HepG2 (cell line): ENCODE measurements around the gene TJP2. TPM values are rescaled to one million over a fixed set of nuclear protein-coding genes. Genes with fewer than 3 reads are reported as not detected.

Experiments
- ATAC-seq: fragments of 200-7000 bp; cut with Tn5 transposase; 3 replicates; pipeline ENCODE4 v1.9.1; 2020; ENCODE audit warnings: mild to moderate bottlenecking, moderate library complexity
- BruUV-seq: library from RNA; stranded (reverse); fragments of 400-500 nt; replicated peaks from 2 replicates; lab custom pipeline; 2021; lab: Mats Ljungman, UMichigan
- CTCF ChIA-PET: fragments of 300-600 bp; formaldehyde crosslinking; extraction: SDS; loops from one replicate; lab custom pipeline; 2021; ENCODE audit warnings: low total read pairs, inconsistent platforms, low intra/inter-chr PET ratio; lab: Yijun Ruan, JAX
- POLR2A ChIA-PET: fragments of 350-600 bp; sonication (Branson Sonifier 250); formaldehyde crosslinking; loops from one replicate; lab custom pipeline; 2020; ENCODE audit warnings: antibody characterized with exemption, inconsistent platforms; lab: Yijun Ruan, JAX
- DNase-seq: peaks from one replicate; pipeline ENCODE4 v3.0.0-alpha.2; 2015; ENCODE audit warnings: low spot score
- FAIRE-seq: peaks from 3 replicates; lab custom pipeline; 2011; peaks lifted over from hg19 to GRCh38; lab: Jason Lieb, UNC
- H2AFZ ChIP-seq: one replicate; pipeline ENCODE4 v1.6.1; 2011; ENCODE audit warnings: low read length, inconsistent platforms
- H3K27ac ChIP-seq: fragments of 300-600 bp; 3 replicates; pipeline ENCODE4 v1.8.0; 2011; ENCODE audit warnings: mixed run types, mild to moderate bottlenecking, mixed read lengths, low read length, inconsistent platforms; ENCODE audit not compliant: insufficient read depth; ENCODE audit errors: extremely low read length
- H3K27me3 ChIP-seq, 2 experiments: fragments of 200-600 bp in 1 of 2; 2 replicates in 1 of 2; 3 replicates in 1 of 2; pipeline versions ENCODE4 v1.6.0 to v1.8.0; 2011; ENCODE audit warnings: low read length in 2 of 2, mild to moderate bottlenecking in 2 of 2, moderate library complexity in 2 of 2, inconsistent platforms in 1 of 2; ENCODE audit not compliant: insufficient read depth in 2 of 2, control insufficient read depth in 1 of 2
- H3K36me3 ChIP-seq, 2 experiments: fragments of 200-600 bp in 1 of 2; replicated peaks in 1 of 2; 2 replicates in 1 of 2; 3 replicates in 1 of 2; pipeline versions ENCODE4 v1.5.1 to v1.8.0; 2011; ENCODE audit warnings: low read length in 2 of 2, inconsistent platforms in 1 of 2; ENCODE audit not compliant: insufficient read depth in 2 of 2, control insufficient read depth in 1 of 2
- H3K4me1 ChIP-seq: 2 replicates; pipeline ENCODE4 v1.5.1; 2012; ENCODE audit warnings: low read length, inconsistent platforms; ENCODE audit not compliant: insufficient read depth
- H3K4me2 ChIP-seq: 2 replicates; pipeline ENCODE4 v1.6.0; 2011; ENCODE audit warnings: low read depth, low read length, inconsistent platforms
- H3K4me3 ChIP-seq, 3 experiments: fragments of 200-600 bp in 1 of 3; sonication (generic), shearing (Covaris generic) in 1 of 3; replicated peaks in 1 of 3; 2 replicates each; pipeline ENCODE4 v1.5.1; 2011 to 2016; ENCODE audit warnings: low read length in 3 of 3, inconsistent platforms in 2 of 3, low read depth in 2 of 3, mild to moderate bottlenecking in 2 of 3, control low read depth in 1 of 3, mixed read lengths in 1 of 3; ENCODE audit not compliant: insufficient read depth in 1 of 3
- H3K79me2 ChIP-seq: one replicate; pipeline ENCODE4 v1.6.1; 2011; ENCODE audit warnings: low read length, inconsistent platforms; ENCODE audit not compliant: insufficient read depth
- H3K9ac ChIP-seq: 2 replicates; pipeline ENCODE4 v1.6.0; 2011; ENCODE audit warnings: mild to moderate bottlenecking, low read depth, low read length, inconsistent platforms; ENCODE audit not compliant: insufficient read depth
- H3K9me3 ChIP-seq: 2 replicates; pipeline ENCODE4 v1.5.1; 2012; ENCODE audit warnings: mild to moderate bottlenecking, low read length
- H4K20me1 ChIP-seq: 2 replicates; pipeline ENCODE4 v1.6.0; 2011; ENCODE audit warnings: inconsistent platforms, mild to moderate bottlenecking, low read length, moderate library complexity; ENCODE audit not compliant: insufficient read depth
- AGO1 ChIP-seq: fragments of 200-400 bp; formaldehyde crosslinking; IDR thresholded peaks from 2 replicates; pipeline ENCODE4 v1.6.1; 2017; ENCODE audit warnings: mild to moderate bottlenecking, low read depth, low read length, moderate library complexity; ENCODE audit not compliant: poor library complexity, severe bottlenecking
- BCL6 ChIP-seq: IDR thresholded peaks from 2 replicates; pipeline ENCODE4 v1.6.1; 2016; ENCODE audit warnings: missing genetic modification reagents, missing compliant biosample characterization
- CBX1 ChIP-seq: IDR thresholded peaks from one replicate; pipeline ENCODE4 v1.6.1; 2016; ENCODE audit warnings: antibody characterized with exemption, low read depth
- CBX5 ChIP-seq: sonication (generic); formaldehyde crosslinking; IDR thresholded peaks from 2 replicates; pipeline ENCODE4 v1.4.0; 2020; ENCODE audit warnings: missing genetic modification reagents, borderline replicate concordance
- FOSL2 ChIP-seq: sonication (generic); formaldehyde crosslinking; IDR thresholded peaks from 2 replicates; pipeline ENCODE4 v1.4.0; 2020; ENCODE audit warnings: missing genetic modification reagents
- FOXO1 ChIP-seq: sonication (generic); formaldehyde crosslinking; IDR thresholded peaks from 2 replicates; pipeline ENCODE4 v1.4.0; 2020; ENCODE audit warnings: missing genetic modification reagents
- HDAC1 ChIP-seq: sonication (generic); formaldehyde crosslinking; IDR thresholded peaks from 2 replicates; pipeline ENCODE4 v1.5.1; 2020; ENCODE audit warnings: mild to moderate bottlenecking, missing genetic modification reagents
- KLF16 ChIP-seq, 2 experiments: sonication (generic) in 1 of 2; formaldehyde crosslinking in 1 of 2; IDR thresholded peaks; 2 replicates each; pipeline versions ENCODE4 v1.6.1 to v1.8.0; 2016 to 2023; ENCODE audit warnings: missing genetic modification reagents in 2 of 2, missing compliant biosample characterization in 1 of 2
- NAIF1 ChIP-seq: sonication (generic); formaldehyde crosslinking; IDR thresholded peaks from 2 replicates; pipeline ENCODE4 v1.5.0; 2020; ENCODE audit warnings: mild to moderate bottlenecking, missing genetic modification reagents, borderline replicate concordance
- SIX1 ChIP-seq: sonication (generic); formaldehyde crosslinking; IDR thresholded peaks from 2 replicates; pipeline ENCODE4 v1.4.0; 2020; ENCODE audit warnings: missing genetic modification reagents, borderline replicate concordance
- SP4 ChIP-seq: sonication (generic); formaldehyde crosslinking; IDR thresholded peaks from 2 replicates; pipeline ENCODE4 v1.8.1; 2023; ENCODE audit warnings: mild to moderate bottlenecking, missing genetic modification reagents
- TBX3 ChIP-seq: fragments of 450-650 bp; IDR thresholded peaks from 2 replicates; pipeline ENCODE4 v1.6.1; 2017; ENCODE audit warnings: antibody characterized with exemption, mild to moderate bottlenecking, inconsistent platforms, borderline replicate concordance
- ZBTB38 ChIP-seq: sonication (generic); formaldehyde crosslinking; IDR thresholded peaks from 2 replicates; pipeline ENCODE4 v1.5.1; 2020; ENCODE audit warnings: mild to moderate bottlenecking, missing genetic modification reagents
- ZFP36L1 ChIP-seq: sonication (generic); formaldehyde crosslinking; IDR thresholded peaks from 2 replicates; pipeline ENCODE4 v1.8.0; 2022; ENCODE audit warnings: mild to moderate bottlenecking, missing genetic modification reagents, moderate library complexity
- ZNF101 ChIP-seq: sonication (generic); formaldehyde crosslinking; IDR thresholded peaks from 2 replicates; pipeline ENCODE4 v1.4.0; 2020; ENCODE audit warnings: mild to moderate bottlenecking, low read depth, missing genetic modification reagents, borderline replicate concordance
- ZNF143 ChIP-seq: sonication (generic); formaldehyde crosslinking; IDR thresholded peaks from 2 replicates; pipeline ENCODE4 v1.4.0; 2020; ENCODE audit warnings: missing genetic modification reagents
- ZNF264 ChIP-seq: sonication (generic); formaldehyde crosslinking; IDR thresholded peaks from 2 replicates; pipeline ENCODE4 v1.4.0; 2020; ENCODE audit warnings: missing genetic modification reagents
- ZNF326 ChIP-seq: sonication (generic); formaldehyde crosslinking; IDR thresholded peaks from 2 replicates; pipeline ENCODE4 v1.4.0; 2020; ENCODE audit warnings: missing genetic modification reagents, borderline replicate concordance
- ZNF501 ChIP-seq: sonication (generic); formaldehyde crosslinking; IDR thresholded peaks from 2 replicates; pipeline ENCODE4 v1.5.1; 2020; ENCODE audit warnings: mild to moderate bottlenecking, moderate library complexity, missing genetic modification reagents
- ZNF841 ChIP-seq: sonication (generic); formaldehyde crosslinking; IDR thresholded peaks from 2 replicates; pipeline ENCODE4 v1.8.1; 2023; ENCODE audit warnings: missing genetic modification reagents, borderline replicate concordance
- WGBS: methylation state at CpG from one replicate; pipeline ENCODE4 v1.1.6; 2017; ENCODE audit warnings: low lambda C conversion rate; 5-methylcytosine and 5-hydroxymethylcytosine counted together
- in situ Hi-C: cut with HindIII; loops from 2 replicates; pipeline ENCODE4 v1.10.0; 2017; ENCODE audit warnings: low pct_unique_long_range_greater_than_20kb; ENCODE audit not compliant: extremely low pct_ligation_motif_present
- intact Hi-C: fragments of 100-400 bp; cut with micrococcal nuclease; formaldehyde crosslinking; loops from one replicate; pipeline ENCODE4 v1.10.0; 2022; ENCODE audit not compliant: unreplicated experiment
- polyA plus RNA-seq, 8 experiments: library from polyadenylated mRNA; depleted of rRNA in 3 of 8; stranded (reverse) in 7 of 8; unstranded in 1 of 8; fragments of >200 nt; fragmentation: Illumina TruSeq in 4 of 8; extraction: Trizol in 4 of 8; gene quantifications; 2 replicates each; pipeline versions ENCODE4 v1.2.1 to v1.2.3, GENCODE V29; 2011 to 2016; ENCODE audit warnings: low read depth in 4 of 8, missing spikeins in 1 of 8, mixed read lengths in 1 of 8; ENCODE audit not compliant: insufficient read depth in 1 of 8
- total RNA-seq, 5 experiments: library from RNA; depleted of rRNA; stranded (reverse); fragments of >200 nt; fragmentation: Illumina TruSeq; extraction: Trizol; gene quantifications; 2 replicates each; pipeline ENCODE4 v1.2.3, GENCODE V29; 2016; ENCODE audit warnings: low read depth in 1 of 5
- TF ChIP-seq, protein P1 (sequence below): sonication (generic); formaldehyde crosslinking; conservative IDR thresholded peaks from 2 replicates; pipeline ENCODE4 v1.8.0; 2022; ENCODE audit warnings: low read depth, missing genetic modification reagents
- TF ChIP-seq, protein P2 (sequence below): sonication (generic); formaldehyde crosslinking; IDR thresholded peaks from 2 replicates; pipeline ENCODE4 v1.8.1; 2023; ENCODE audit warnings: mild to moderate bottlenecking, inconsistent platforms, moderate library complexity, missing genetic modification reagents, borderline replicate concordance
- TF ChIP-seq, protein P3 (sequence below): sonication (generic); formaldehyde crosslinking; IDR thresholded peaks from 2 replicates; pipeline ENCODE4 v1.8.0; 2022; ENCODE audit warnings: missing genetic modification reagents, low read depth, mild to moderate bottlenecking, borderline replicate concordance

Gene TJP2
- total and polyA plus RNA-seq, 2 of the 13 experiments (the other 11 are each of a cell fraction or from before 2014, with no cell fraction given): 109 to 110 TPM

DNA sequence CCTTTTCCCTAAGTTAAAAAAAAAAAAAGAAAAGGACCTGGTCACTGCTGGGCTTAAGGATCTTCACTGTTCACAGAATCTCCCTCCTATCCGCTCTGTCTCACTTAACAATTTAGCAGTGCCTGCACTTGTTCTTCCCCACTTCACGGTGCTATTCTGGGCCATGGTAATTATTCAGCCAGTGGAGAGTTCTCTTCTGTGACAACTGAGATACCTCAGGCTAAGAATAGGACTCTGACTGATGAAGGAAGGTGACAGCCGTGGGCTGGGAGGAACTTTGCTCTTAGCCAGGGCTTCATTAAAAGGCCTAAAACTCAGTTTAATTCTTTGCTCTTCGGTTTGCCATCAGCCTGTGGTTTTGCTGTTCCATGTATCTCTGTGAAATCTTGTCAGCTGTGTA, 99.1 kb downstream of the TJP2 start (continued):
- TF ChIP-seq ZNF264 (CRISPR knock-in tag) (no peak), SIX1 (CRISPR knock-in tag) (no peak), CBX5 (no peak)

DNA sequence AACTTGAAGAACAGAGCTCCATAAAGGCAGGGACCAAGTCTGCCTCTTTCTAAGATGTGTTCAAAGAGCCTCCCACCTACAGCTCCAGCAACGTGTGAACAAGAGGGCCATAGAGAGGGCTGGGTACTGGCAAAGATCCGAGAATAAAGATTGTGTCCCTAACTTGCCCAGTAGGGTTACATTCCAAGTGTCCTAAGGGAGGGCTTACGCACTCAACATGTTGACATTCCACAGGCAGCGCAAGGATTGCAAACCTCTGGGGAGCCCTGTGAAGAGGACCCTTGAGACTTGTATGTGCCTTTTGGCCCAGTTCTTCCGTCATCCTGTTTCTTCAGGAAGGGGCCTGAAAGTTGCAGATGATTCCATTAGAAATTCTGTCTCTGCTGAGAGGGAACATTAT, 102.7 kb downstream of the TJP2 start:
- no peaks in the 10 kb centered on the region for H3K36me3 ChIP-seq
- H3K4me3 ChIP-seq: no peak overlapping the region
- CTCF ChIA-PET: no interaction called here
- ATAC-seq: no peak
- POLR2A ChIA-PET: no interaction called here
- no peak for FAIRE-seq
- no peaks in the 10 kb centered on the region for H3K79me2 ChIP-seq
- TF ChIP-seq, protein P1, sequence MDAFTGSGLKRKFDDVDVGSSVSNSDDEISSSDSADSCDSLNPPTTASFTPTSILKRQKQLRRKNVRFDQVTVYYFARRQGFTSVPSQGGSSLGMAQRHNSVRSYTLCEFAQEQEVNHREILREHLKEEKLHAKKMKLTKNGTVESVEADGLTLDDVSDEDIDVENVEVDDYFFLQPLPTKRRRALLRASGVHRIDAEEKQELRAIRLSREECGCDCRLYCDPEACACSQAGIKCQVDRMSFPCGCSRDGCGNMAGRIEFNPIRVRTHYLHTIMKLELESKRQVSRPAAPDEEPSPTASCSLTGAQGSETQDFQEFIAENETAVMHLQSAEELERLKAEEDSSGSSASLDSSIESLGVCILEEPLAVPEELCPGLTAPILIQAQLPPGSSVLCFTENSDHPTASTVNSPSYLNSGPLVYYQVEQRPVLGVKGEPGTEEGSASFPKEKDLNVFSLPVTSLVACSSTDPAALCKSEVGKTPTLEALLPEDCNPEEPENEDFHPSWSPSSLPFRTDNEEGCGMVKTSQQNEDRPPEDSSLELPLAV (CRISPR knock-in tag): no peak
- TF ChIP-seq, protein P2, sequence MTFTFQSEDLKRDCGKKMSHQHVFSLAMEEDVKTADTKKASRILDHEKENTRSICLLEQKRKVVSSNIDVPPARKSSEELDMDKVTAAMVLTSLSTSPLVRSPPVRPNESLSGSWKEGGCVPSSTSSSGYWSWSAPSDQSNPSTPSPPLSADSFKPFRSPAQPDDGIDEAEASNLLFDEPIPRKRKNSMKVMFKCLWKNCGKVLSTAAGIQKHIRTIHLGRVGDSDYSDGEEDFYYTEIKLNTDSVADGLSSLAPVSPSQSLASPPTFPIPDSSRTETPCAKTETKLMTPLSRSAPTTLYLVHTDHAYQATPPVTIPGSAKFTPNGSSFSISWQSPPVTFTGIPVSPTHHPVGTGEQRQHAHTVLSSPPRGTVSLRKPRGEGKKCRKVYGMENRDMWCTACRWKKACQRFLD (CRISPR knock-in tag): no peak
- TF ChIP-seq CBX1: no peak
- TF ChIP-seq NAIF1 (CRISPR knock-in tag): no peak
- TF ChIP-seq FOSL2: no peak
- TF ChIP-seq ZNF501 (CRISPR knock-in tag): no peak
- no peak for TF ChIP-seq ZFP36L1 (CRISPR knock-in tag)
- TF ChIP-seq FOXO1 (CRISPR knock-in tag): no peak
- no peak for TF ChIP-seq TBX3
- TF ChIP-seq SP4 (CRISPR knock-in tag): no peak
- TF ChIP-seq ZNF143 (CRISPR knock-in tag): no peak
- TF ChIP-seq BCL6 (CRISPR knock-in tag): no peak
- TF ChIP-seq, protein P3, sequence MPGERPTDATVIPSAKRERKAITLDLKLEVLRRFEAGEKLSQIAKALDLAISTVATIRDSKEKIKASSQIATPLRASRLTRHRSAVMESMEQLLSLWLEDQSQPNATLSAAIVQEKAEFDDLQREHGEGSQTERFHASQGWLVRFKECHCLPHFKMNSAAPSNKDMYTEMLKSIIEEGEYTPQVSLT: no peak
- TF ChIP-seq ZNF326 (CRISPR knock-in tag): no peak
- no peak for TF ChIP-seq AGO1
- no peak for TF ChIP-seq HDAC1 (CRISPR knock-in tag)
- no peak for TF ChIP-seq ZNF841 (CRISPR knock-in tag)
- TF ChIP-seq ZNF101 (CRISPR knock-in tag): no peak
- TF ChIP-seq KLF16 (CRISPR knock-in tag; IDR thresholded peaks at IDR 0.05): no peak
- TF ChIP-seq ZBTB38 (CRISPR knock-in tag): no peak
- no peak overlapping the region for H2AFZ ChIP-seq
- 46% methylated on average over 4 of the region's 5 CpGs for WGBS
- H3K4me2 ChIP-seq: no peak overlapping the region
- no peak overlapping the region for H3K27ac ChIP-seq
- no peak for DNase-seq
- in situ Hi-C loops (no loop called here), intact Hi-C loops (loop anchor here (5.0 kb wide), 1 partner anchor 49 kb away; no protein-coding TSS in a partner anchor)
- no peak overlapping the region for H3K9ac ChIP-seq
- H3K27me3 ChIP-seq: no peaks in the 10 kb centered on the region; a peak in 1 of 5 replicates
- no peaks in the 10 kb centered on the region for H3K9me3 ChIP-seq
- H4K20me1 ChIP-seq: no peaks in the 10 kb centered on the region
- H3K4me1 ChIP-seq: no peaks in the 10 kb centered on the region
- BruUV-seq: no TSS peak
